GM23338 (cell line): ENCODE data around the gene SFMBT2. TPM values are rescaled to one million over a fixed set of nuclear protein-coding genes. Genes with fewer than 3 reads are reported as not detected.

Experiments
- ATAC-seq: fragments of 200-7000 bp; cut with Tn5 transposase; 3 replicates; pipeline ENCODE4 v1.9.1; 2020
- DNase-seq: peaks from one replicate; pipeline ENCODE4 v3.0.0-alpha.2; 2015; ENCODE audit warnings: low spot score
- H2AFZ ChIP-seq: fragments of 200-600 bp; sonication (generic); 2 replicates; pipeline ENCODE4 v1.8.0; 2016; ENCODE audit warnings: antibody characterized with exemption, mild to moderate bottlenecking, moderate library complexity
- H3F3A ChIP-seq: fragments of 200-600 bp; sonication (generic); replicated peaks from 2 replicates; pipeline ENCODE4 v1.8.0; 2017; ENCODE audit warnings: antibody characterized with exemption, mixed run types, low read depth
- H3K27ac ChIP-seq: fragments of 200-600 bp; sonication (generic); 2 replicates; pipeline ENCODE4 v1.6.1; 2016; ENCODE audit warnings: low read depth
- H3K27me3 ChIP-seq: fragments of 200-600 bp; sonication (generic); 2 replicates; pipeline ENCODE4 v1.8.0; 2016; ENCODE audit warnings: mild to moderate bottlenecking, mixed run types, moderate library complexity; ENCODE audit not compliant: insufficient read depth
- H3K36me3 ChIP-seq: fragments of 200-600 bp; sonication (generic); 2 replicates; pipeline ENCODE4 v1.8.0; 2016; ENCODE audit warnings: mild to moderate bottlenecking; ENCODE audit not compliant: insufficient read depth
- H3K4me1 ChIP-seq: fragments of 200-600 bp; sonication (generic); 2 replicates; pipeline ENCODE4 v1.8.0; 2016; ENCODE audit warnings: mild to moderate bottlenecking, moderate library complexity; ENCODE audit not compliant: insufficient read depth
- H3K4me2 ChIP-seq: fragments of 200-600 bp; sonication (generic); 2 replicates; pipeline ENCODE4 v1.7.1; 2017; ENCODE audit warnings: mixed run types
- H3K4me3 ChIP-seq: fragments of 200-600 bp; sonication (generic); 2 replicates; pipeline ENCODE4 v1.6.1; 2016; ENCODE audit warnings: mixed run types
- H3K79me2 ChIP-seq: fragments of 200-600 bp; sonication (generic); replicated peaks from 2 replicates; pipeline ENCODE4 v1.8.0; 2017; ENCODE audit warnings: mild to moderate bottlenecking; ENCODE audit not compliant: insufficient read depth
- H3K9me2 ChIP-seq: fragments of 200-600 bp; sonication (generic); 2 replicates; pipeline ENCODE4 v1.8.0; 2017; ENCODE audit not compliant: insufficient read depth
- H4K20me1 ChIP-seq: fragments of 200-600 bp; sonication (generic); replicated peaks from 2 replicates; pipeline ENCODE4 v1.8.0; 2017; ENCODE audit warnings: mild to moderate bottlenecking; ENCODE audit not compliant: insufficient read depth
- H3K27ac Mint-ChIP-seq: 2 replicates; pipeline ENCODE4 v1.8.0; 2020; ENCODE audit warnings: inconsistent platforms, mild to moderate bottlenecking, moderate library complexity, mixed read lengths
- H3K27me3 Mint-ChIP-seq: 3 replicates; pipeline ENCODE4 v1.8.0; 2022; ENCODE audit warnings: low read depth, mild to moderate bottlenecking, moderate library complexity, mixed read lengths, inconsistent platforms; ENCODE audit not compliant: insufficient read depth, poor library complexity
- H3K36me3 Mint-ChIP-seq: 3 replicates; pipeline ENCODE4 v1.8.0; 2021; ENCODE audit warnings: low read depth, mild to moderate bottlenecking, inconsistent platforms, moderate library complexity, mixed read lengths
- H3K4me1 Mint-ChIP-seq: 3 replicates; pipeline ENCODE4 v1.8.0; 2020; ENCODE audit warnings: mild to moderate bottlenecking, inconsistent platforms, mixed read lengths
- H3K4me3 Mint-ChIP-seq: 3 replicates; pipeline ENCODE4 v1.8.0; 2021; ENCODE audit warnings: moderate library complexity, mild to moderate bottlenecking, inconsistent platforms, mixed read lengths
- H3K9me3 Mint-ChIP-seq: 3 replicates; pipeline ENCODE4 v1.8.0; 2020; ENCODE audit warnings: moderate library complexity, mild to moderate bottlenecking, inconsistent platforms, mixed read lengths
- CTCF ChIP-seq, 2 experiments: fragments of 200-600 bp in 1 of 2; sonication (generic) in 1 of 2; conservative IDR thresholded peaks; 2 replicates each; pipeline versions ENCODE4 v1.5.1 to v1.6.1; 2016 to 2017; ENCODE audit warnings: antibody characterized with exemption in 2 of 2, low read depth in 2 of 2, mild to moderate bottlenecking in 2 of 2, moderate library complexity in 1 of 2
- EZH2 ChIP-seq: fragments of 200-600 bp; sonication (generic); IDR thresholded peaks from one replicate; pipeline ENCODE4 v1.8.0; 2017; ENCODE audit warnings: antibody characterized with exemption, mild to moderate bottlenecking, low read depth; ENCODE audit not compliant: unreplicated experiment
- EZH2phosphoT487 ChIP-seq: fragments of 200-600 bp; sonication (generic); IDR thresholded peaks from one replicate; pipeline ENCODE4 v1.8.1; 2018; ENCODE audit warnings: antibody characterized with exemption; ENCODE audit not compliant: unreplicated experiment
- JUNB ChIP-seq: IDR thresholded peaks from one replicate; pipeline ENCODE4 v1.6.1; 2016; ENCODE audit warnings: antibody characterized with exemption; ENCODE audit not compliant: unreplicated experiment
- NANOG ChIP-seq: IDR thresholded peaks from 2 replicates; pipeline ENCODE4 v1.6.1; 2016; ENCODE audit warnings: antibody characterized with exemption, borderline replicate concordance
- STAT1 ChIP-seq: IDR thresholded peaks from one replicate; pipeline ENCODE4 v1.6.1; 2016; ENCODE audit warnings: antibody characterized with exemption; ENCODE audit not compliant: unreplicated experiment
- ZNF331 ChIP-seq: fragments of 250-450 bp; sonication (Bioruptor Pico); IDR thresholded peaks from 2 replicates; pipeline ENCODE4 v1.5.0; 2020; ENCODE audit warnings: low read depth, mild to moderate bottlenecking, moderate library complexity
- polyA plus RNA-seq: library from polyadenylated mRNA; unstranded; fragments of >200 nt; fragmentation: Nextera tagmentation; extraction: Ambion mirVana; gene quantifications from 2 replicates; pipeline ENCODE4 v1.2.1, GENCODE V29; 2016
- total RNA-seq: library from RNA; depleted of rRNA; stranded (reverse); fragments of >200 nt; shearing (Covaris generic); gene quantifications from 2 replicates; pipeline ENCODE4 v1.2.3, GENCODE V29; 2014
- TF ChIP-seq, protein P1 (sequence below): IDR thresholded peaks from 2 replicates; pipeline ENCODE4 v1.6.1; 2016; ENCODE audit warnings: antibody characterized with exemption
- TF ChIP-seq, protein P2 (sequence below): fragments of 250-450 bp; sonication (Bioruptor Pico); IDR thresholded peaks from 2 replicates; pipeline ENCODE4 v1.5.0; 2020; ENCODE audit warnings: mild to moderate bottlenecking, moderate library complexity

The SFMBT2 gene
- total and polyA plus RNA-seq, 2 experiments from 2014 or later, result 2.7 to 6.7 TPM

- TF ChIP-seq CTCF (conservative IDR thresholded peaks at IDR 0.05; ENCODE audit: low read depth in 2 of 2), result no peak
- TF ChIP-seq, protein P1, sequence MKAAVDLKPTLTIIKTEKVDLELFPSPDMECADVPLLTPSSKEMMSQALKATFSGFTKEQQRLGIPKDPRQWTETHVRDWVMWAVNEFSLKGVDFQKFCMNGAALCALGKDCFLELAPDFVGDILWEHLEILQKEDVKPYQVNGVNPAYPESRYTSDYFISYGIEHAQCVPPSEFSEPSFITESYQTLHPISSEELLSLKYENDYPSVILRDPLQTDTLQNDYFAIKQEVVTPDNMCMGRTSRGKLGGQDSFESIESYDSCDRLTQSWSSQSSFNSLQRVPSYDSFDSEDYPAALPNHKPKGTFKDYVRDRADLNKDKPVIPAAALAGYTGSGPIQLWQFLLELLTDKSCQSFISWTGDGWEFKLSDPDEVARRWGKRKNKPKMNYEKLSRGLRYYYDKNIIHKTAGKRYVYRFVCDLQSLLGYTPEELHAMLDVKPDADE, result no peak
- TF ChIP-seq EZH2, result no peak
- TF ChIP-seq STAT1, result no peak
- no peak for TF ChIP-seq JUNB
Observed at GRCh38 chr10:7378602-7379403, 32.0 kb downstream of the SFMBT2 start (continued).

GRCh38 chr10:7377614-7378248 lies 33.1 kb downstream of the SFMBT2 start:
- no peak overlapping the region for H3K4me2 ChIP-seq
- H3K9me2 ChIP-seq, result no peaks in the 10 kb centered on the region
- no peaks in the 10 kb centered on the region for H3K4me1 ChIP-seq
- peaks cover 5% of the 10 kb centered on the region; the same call in 1 of the 3 replicates for H3K9me3 Mint-ChIP-seq
- H3K4me1 Mint-ChIP-seq, result no peaks in the 10 kb centered on the region
- H3K4me3 Mint-ChIP-seq, result no peak overlapping the region
- H3K79me2 ChIP-seq, result no peaks in the 10 kb centered on the region
- H3K36me3 Mint-ChIP-seq, result peaks cover 47% of the 10 kb centered on the region
- peaks cover 4% of the 10 kb centered on the region for H3K27me3 Mint-ChIP-seq
- H2AFZ ChIP-seq, result no peak overlapping the region
- H3K27me3 ChIP-seq, result no peaks in the 10 kb centered on the region
- H3F3A ChIP-seq, result no peaks in the 10 kb centered on the region
- no peak overlapping the region for H3K27ac ChIP-seq
- no peaks in the 10 kb centered on the region for H3K36me3 ChIP-seq
- no peak for ATAC-seq
- H3K4me3 ChIP-seq, result no peak overlapping the region
- no peak overlapping the region for H3K27ac Mint-ChIP-seq
- DNase-seq, result no peak
- H4K20me1 ChIP-seq, result no peaks in the 10 kb centered on the region
- TF ChIP-seq EZH2phosphoT487 (no peak), NANOG (no peak), ZNF331 (CRISPR knock-in tag) (no peak)
- TF ChIP-seq, protein P2, sequence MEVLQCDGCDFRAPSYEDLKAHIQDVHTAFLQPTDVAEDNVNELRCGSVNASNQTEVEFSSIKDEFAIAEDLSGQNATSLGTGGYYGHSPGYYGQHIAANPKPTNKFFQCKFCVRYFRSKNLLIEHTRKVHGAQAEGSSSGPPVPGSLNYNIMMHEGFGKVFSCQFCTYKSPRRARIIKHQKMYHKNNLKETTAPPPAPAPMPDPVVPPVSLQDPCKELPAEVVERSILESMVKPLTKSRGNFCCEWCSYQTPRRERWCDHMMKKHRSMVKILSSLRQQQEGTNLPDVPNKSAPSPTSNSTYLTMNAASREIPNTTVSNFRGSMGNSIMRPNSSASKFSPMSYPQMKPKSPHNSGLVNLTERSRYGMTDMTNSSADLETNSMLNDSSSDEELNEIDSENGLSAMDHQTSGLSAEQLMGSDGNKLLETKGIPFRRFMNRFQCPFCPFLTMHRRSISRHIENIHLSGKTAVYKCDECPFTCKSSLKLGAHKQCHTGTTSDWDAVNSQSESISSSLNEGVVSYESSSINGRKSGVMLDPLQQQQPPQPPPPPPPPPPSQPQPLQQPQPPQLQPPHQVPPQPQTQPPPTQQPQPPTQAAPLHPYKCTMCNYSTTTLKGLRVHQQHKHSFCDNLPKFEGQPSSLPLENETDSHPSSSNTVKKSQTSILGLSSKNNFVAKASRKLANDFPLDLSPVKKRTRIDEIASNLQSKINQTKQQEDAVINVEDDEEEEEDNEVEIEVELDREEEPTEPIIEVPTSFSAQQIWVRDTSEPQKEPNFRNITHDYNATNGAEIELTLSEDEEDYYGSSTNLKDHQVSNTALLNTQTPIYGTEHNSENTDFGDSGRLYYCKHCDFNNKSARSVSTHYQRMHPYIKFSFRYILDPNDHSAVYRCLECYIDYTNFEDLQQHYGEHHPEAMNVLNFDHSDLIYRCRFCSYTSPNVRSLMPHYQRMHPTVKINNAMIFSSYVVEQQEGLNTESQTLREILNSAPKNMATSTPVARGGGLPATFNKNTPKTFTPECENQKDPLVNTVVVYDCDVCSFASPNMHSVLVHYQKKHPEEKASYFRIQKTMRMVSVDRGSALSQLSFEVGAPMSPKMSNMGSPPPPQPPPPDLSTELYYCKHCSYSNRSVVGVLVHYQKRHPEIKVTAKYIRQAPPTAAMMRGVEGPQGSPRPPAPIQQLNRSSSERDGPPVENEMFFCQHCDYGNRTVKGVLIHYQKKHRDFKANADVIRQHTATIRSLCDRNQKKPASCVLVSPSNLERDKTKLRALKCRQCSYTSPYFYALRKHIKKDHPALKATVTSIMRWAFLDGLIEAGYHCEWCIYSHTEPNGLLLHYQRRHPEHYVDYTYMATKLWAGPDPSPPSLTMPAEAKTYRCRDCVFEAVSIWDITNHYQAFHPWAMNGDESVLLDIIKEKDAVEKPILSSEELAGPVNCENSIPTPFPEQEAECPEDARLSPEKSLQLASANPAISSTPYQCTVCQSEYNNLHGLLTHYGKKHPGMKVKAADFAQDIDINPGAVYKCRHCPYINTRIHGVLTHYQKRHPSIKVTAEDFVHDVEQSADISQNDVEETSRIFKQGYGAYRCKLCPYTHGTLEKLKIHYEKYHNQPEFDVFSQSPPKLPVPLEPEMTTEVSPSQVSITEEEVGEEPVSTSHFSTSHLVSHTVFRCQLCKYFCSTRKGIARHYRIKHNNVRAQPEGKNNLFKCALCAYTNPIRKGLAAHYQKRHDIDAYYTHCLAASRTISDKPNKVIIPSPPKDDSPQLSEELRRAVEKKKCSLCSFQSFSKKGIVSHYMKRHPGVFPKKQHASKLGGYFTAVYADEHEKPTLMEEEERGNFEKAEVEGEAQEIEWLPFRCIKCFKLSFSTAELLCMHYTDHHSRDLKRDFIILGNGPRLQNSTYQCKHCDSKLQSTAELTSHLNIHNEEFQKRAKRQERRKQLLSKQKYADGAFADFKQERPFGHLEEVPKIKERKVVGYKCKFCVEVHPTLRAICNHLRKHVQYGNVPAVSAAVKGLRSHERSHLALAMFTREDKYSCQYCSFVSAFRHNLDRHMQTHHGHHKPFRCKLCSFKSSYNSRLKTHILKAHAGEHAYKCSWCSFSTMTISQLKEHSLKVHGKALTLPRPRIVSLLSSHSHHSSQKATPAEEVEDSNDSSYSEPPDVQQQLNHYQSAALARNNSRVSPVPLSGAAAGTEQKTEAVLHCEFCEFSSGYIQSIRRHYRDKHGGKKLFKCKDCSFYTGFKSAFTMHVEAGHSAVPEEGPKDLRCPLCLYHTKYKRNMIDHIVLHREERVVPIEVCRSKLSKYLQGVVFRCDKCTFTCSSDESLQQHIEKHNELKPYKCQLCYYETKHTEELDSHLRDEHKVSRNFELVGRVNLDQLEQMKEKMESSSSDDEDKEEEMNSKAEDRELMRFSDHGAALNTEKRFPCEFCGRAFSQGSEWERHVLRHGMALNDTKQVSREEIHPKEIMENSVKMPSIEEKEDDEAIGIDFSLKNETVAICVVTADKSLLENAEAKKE (CRISPR knock-in tag), result no peak
- TF ChIP-seq, protein P1, result no peak
